SU-DHL-6 (cell line): ENCODE data around the gene AFM.

Experiments used
- H2AFZ ChIP-seq: fragments of 200-600 bp; sonication (generic); 2 replicates; pipeline ENCODE4 v1.6.1; 2014; ENCODE audit warnings: low read depth, mild to moderate bottlenecking, moderate library complexity, mixed read lengths, antibody characterized with exemption, low read length; ENCODE audit not compliant: severe bottlenecking
- H3F3A ChIP-seq: fragments of 200-600 bp; shearing (Covaris generic); 2 replicates; pipeline ENCODE4 v1.6.0; 2016; ENCODE audit warnings: antibody characterized with exemption, mild to moderate bottlenecking; ENCODE audit not compliant: insufficient read depth
- H3K27ac ChIP-seq: fragments of 200-600 bp; sonication (generic); 2 replicates; pipeline ENCODE4 v1.5.1; 2016; ENCODE audit warnings: low read depth, mild to moderate bottlenecking, low read length, moderate library complexity, mixed read lengths
- H3K27me3 ChIP-seq: fragments of 200-600 bp; sonication (generic), shearing (Covaris generic); 2 replicates; pipeline ENCODE4 v1.6.0; 2014; ENCODE audit warnings: mild to moderate bottlenecking, low read length
- H3K36me3 ChIP-seq: fragments of 200-600 bp; sonication (generic); 2 replicates; pipeline ENCODE4 v1.6.1; 2014; ENCODE audit warnings: mild to moderate bottlenecking, low read length, mixed read lengths
- H3K4me2 ChIP-seq: fragments of 300-600, 200-600 bp; shearing (Covaris generic), sonication (generic); 2 replicates; pipeline ENCODE4 v1.6.0; 2014; ENCODE audit warnings: low read length, low read depth, mild to moderate bottlenecking; ENCODE audit not compliant: poor library complexity, severe bottlenecking
- H3K4me3 ChIP-seq: fragments of 200-600 bp; sonication (generic); 2 replicates; pipeline ENCODE4 v1.5.1; 2014; ENCODE audit warnings: antibody characterized with exemption, low read length, mild to moderate bottlenecking, mixed read lengths; ENCODE audit not compliant: insufficient read depth, poor library complexity, severe bottlenecking
- H3K79me2 ChIP-seq: fragments of 200-600 bp; sonication (generic); 2 replicates; pipeline ENCODE4 v1.6.1; 2014; ENCODE audit warnings: mild to moderate bottlenecking, low read length, moderate library complexity; ENCODE audit not compliant: insufficient read depth
- H3K9ac ChIP-seq: fragments of 200-600 bp; sonication (generic); 2 replicates; pipeline ENCODE4 v1.7.0; 2014; ENCODE audit warnings: mild to moderate bottlenecking, low read length
- H3K9me2 ChIP-seq: fragments of 200-600 bp; sonication (generic); replicated peaks from 2 replicates; pipeline ENCODE4 v1.6.1; 2014; ENCODE audit warnings: low read length; ENCODE audit not compliant: insufficient read depth
- H3K9me3 ChIP-seq: fragments of 200-600 bp; sonication (generic); 2 replicates; pipeline ENCODE4 v1.6.1; 2014; ENCODE audit warnings: low read length, mixed read lengths; ENCODE audit not compliant: insufficient read depth
- H4K20me1 ChIP-seq: fragments of 200-600 bp; sonication (generic); 2 replicates; pipeline ENCODE4 v1.6.1; 2014; ENCODE audit warnings: low read depth, mild to moderate bottlenecking, antibody characterized with exemption, low read length, moderate library complexity, mixed read lengths
- EZH2phosphoT487 ChIP-seq: fragments of 200-600 bp; sonication (generic), shearing (Covaris generic); conservative IDR thresholded peaks from 2 replicates; pipeline ENCODE4 v1.6.1; 2018; ENCODE audit warnings: mild to moderate bottlenecking, antibody characterized with exemption, low read length, moderate library complexity, mixed read lengths
- TF ChIP-seq, protein P1 (sequence below): fragments of 200-600 bp; sonication (generic); IDR thresholded peaks from one replicate; pipeline ENCODE4 v1.5.1; 2017; ENCODE audit warnings: antibody characterized with exemption, mild to moderate bottlenecking, low read length, moderate library complexity; ENCODE audit not compliant: insufficient read depth, poor library complexity, severe bottlenecking

The AFM gene

DNA sequence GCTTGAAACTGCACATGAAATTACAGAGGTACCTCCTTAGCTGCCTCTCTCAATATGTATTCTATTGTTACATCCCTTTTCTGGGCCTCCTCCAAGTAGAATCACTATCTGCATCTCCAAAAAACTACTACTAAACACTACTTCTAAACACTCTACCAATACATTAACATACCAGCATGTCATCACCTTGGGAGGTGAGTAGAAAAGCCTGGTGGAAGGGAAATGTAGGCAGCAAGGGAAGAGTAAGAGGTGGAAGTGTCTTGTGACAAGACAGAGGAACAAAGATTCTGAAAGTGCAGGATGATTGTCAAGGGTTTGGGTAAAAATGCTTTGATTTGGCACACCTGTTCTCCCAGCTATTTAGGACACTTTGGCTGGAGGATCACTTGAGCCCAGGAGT, 3.5 kb downstream of the AFM start:
- H3K9ac ChIP-seq, result no peak overlapping the region
- no peaks in the 10 kb centered on the region for H4K20me1 ChIP-seq
- TF ChIP-seq, protein P1, sequence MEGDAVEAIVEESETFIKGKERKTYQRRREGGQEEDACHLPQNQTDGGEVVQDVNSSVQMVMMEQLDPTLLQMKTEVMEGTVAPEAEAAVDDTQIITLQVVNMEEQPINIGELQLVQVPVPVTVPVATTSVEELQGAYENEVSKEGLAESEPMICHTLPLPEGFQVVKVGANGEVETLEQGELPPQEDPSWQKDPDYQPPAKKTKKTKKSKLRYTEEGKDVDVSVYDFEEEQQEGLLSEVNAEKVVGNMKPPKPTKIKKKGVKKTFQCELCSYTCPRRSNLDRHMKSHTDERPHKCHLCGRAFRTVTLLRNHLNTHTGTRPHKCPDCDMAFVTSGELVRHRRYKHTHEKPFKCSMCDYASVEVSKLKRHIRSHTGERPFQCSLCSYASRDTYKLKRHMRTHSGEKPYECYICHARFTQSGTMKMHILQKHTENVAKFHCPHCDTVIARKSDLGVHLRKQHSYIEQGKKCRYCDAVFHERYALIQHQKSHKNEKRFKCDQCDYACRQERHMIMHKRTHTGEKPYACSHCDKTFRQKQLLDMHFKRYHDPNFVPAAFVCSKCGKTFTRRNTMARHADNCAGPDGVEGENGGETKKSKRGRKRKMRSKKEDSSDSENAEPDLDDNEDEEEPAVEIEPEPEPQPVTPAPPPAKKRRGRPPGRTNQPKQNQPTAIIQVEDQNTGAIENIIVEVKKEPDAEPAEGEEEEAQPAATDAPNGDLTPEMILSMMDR, result no peak
- TF ChIP-seq EZH2phosphoT487, result no peak
- no peaks in the 10 kb centered on the region for H3K9me3 ChIP-seq
- H3K27me3 ChIP-seq, result no peaks in the 10 kb centered on the region
- no peaks in the 10 kb centered on the region for H3K9me2 ChIP-seq
- H3K79me2 ChIP-seq, result no peaks in the 10 kb centered on the region
- H3K4me3 ChIP-seq, result no peak overlapping the region
- no peaks in the 10 kb centered on the region for H3F3A ChIP-seq
- H3K27ac ChIP-seq, result no peak overlapping the region
- H3K4me2 ChIP-seq, result no peak overlapping the region
- no peaks in the 10 kb centered on the region for H3K36me3 ChIP-seq
- no peak overlapping the region for H2AFZ ChIP-seq

DNA sequence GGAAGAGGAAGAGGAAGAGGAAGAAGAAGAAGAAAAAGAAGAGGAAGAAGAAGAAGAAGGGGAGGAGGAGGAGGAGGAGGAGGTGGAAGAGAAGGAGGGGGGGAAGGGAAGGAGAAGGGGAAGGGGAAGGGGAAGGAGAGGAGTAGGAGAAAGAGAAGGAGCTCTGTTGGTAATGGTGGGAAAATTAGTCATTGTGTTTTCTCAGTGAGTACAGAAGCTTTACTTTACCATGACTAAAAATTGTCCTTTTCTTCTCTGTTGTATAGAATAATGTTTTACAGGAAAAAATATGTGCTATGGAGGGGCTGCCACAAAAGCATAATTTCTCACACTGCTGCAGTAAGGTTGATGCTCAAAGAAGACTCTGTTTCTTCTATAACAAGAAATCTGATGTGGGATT, 4.1 kb downstream of the AFM start:
- TF ChIP-seq EZH2phosphoT487, result no peak
- TF ChIP-seq, protein P1, result no peak
- no peak overlapping the region for H2AFZ ChIP-seq

DNA sequence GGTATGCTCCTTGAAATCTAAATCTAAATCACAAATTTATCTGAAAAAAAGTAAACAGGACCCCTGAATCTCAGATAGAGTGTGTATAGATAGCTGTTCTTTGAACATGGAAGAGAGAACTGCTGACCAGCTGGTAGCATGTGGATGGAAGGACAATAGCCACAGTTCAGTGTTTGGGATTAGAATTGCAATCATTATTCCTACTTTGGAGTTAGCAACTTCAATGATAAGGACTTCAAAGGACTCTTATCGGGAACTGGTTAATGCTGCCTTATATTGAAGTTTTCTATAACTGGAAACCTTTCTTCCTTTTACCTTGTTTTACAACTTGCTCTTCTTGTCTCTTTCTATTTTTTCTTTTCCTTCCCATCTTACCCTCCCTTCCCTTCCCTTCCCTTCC, 5.0 kb downstream of the AFM start:
- Histone ChIP-seq H3K27me3 (no peaks in the 10 kb centered on the region), H3F3A (no peaks in the 10 kb centered on the region), H3K4me3 (no peak overlapping the region), H2AFZ (no peak overlapping the region), H3K27ac (no peak overlapping the region), H3K36me3 (no peaks in the 10 kb centered on the region), H3K4me2 (no peak overlapping the region), H3K9ac (no peak overlapping the region), H3K9me2 (no peaks in the 10 kb centered on the region), H3K9me3 (no peaks in the 10 kb centered on the region), H3K79me2 (no peaks in the 10 kb centered on the region), H4K20me1 (no peaks in the 10 kb centered on the region)
- TF ChIP-seq EZH2phosphoT487, result no peak
- TF ChIP-seq, protein P1, result no peak

More for the DNA sequence above, 4.1 kb downstream of the AFM start:
- Histone ChIP-seq H3F3A (no peaks in the 10 kb centered on the region), H4K20me1 (no peaks in the 10 kb centered on the region), H3K36me3 (no peaks in the 10 kb centered on the region), H3K27ac (no peak overlapping the region), H3K9me3 (no peaks in the 10 kb centered on the region), H3K4me3 (no peak overlapping the region), H3K9ac (no peak overlapping the region), H3K79me2 (no peaks in the 10 kb centered on the region), H3K9me2 (no peaks in the 10 kb centered on the region), H3K4me2 (no peak overlapping the region), H3K27me3 (no peaks in the 10 kb centered on the region)
